Forelimb muscle (tissue), 1 donor: ENCODE measurements around the gene LGALS12. TPM values are rescaled to one million over a fixed set of nuclear protein-coding genes. Genes with fewer than 3 reads are reported as not detected.
"Not testable (repeated sequence)": the region's sequence is repeated elsewhere in the genome, so short reads cannot be mapped to it uniquely, and the experiment has no call there.

Source experiments
- DNase-seq: peaks from one replicate; pipeline ENCODE4 v3.0.0-alpha.2; 2013; ENCODE audit warnings: low read depth
- polyA plus RNA-seq: library from polyadenylated mRNA; unstranded; fragments of 120-200 nt; gene quantifications from one replicate; pipeline ENCODE4 v1.2.1, GENCODE V29; 2013; ENCODE audit not compliant: insufficient read length

Gene LGALS12
- polyA plus RNA-seq, 1 donor: 0.37 TPM

DNA sequence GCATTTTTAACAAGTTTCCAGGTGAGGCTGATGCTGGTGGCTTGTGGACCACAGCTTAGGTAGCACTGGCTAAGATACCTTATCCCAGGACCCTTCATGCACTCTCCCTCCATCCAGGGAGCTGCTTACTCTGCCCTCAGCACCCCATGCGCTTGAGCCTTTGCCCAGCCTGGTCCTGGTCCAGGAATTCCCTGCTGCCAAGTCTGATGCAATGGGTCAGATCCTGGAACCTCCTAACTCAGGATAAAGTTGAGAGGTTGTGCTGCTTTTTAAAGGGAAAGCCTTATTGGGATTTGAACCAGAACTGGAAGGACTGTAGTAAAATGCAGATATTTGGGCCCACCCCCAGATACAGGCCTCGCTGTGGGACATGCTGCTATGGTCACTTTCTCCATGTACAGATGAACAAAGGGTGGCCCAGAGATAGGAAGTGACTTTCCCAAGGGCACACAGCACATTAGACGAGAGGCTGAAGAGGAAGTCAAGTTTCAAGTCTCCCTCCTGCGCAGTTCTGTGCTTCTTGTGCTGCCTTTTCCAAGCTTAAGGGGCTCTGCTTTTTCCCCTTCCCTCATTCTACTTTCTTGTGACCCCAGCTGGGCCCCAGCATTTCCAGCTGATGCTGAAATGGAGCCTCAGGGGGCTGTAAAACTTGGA, 824 bp upstream of the LGALS12 start:
- no peak for DNase-seq

DNA sequence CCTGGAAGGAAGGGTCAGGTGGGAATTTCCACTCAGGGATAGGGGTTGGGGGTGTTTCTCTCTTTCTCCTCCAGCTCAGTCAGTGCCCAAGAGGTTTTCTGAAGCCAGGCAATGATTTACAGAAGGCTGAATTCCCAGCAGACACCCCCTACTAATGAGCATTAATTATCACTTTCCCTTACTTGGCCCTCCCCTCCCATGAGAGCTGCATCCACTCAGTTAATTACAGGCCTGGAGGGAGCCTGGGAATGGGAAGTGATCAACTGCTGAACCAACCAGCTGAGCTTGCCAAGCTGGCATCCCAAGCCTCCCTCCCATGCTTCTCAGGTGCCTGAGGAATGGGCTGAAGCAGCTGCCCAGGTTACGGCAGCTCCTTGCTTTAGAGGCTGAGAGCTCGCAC, 992 bp downstream of the LGALS12 start:
- no peak for DNase-seq

DNA sequence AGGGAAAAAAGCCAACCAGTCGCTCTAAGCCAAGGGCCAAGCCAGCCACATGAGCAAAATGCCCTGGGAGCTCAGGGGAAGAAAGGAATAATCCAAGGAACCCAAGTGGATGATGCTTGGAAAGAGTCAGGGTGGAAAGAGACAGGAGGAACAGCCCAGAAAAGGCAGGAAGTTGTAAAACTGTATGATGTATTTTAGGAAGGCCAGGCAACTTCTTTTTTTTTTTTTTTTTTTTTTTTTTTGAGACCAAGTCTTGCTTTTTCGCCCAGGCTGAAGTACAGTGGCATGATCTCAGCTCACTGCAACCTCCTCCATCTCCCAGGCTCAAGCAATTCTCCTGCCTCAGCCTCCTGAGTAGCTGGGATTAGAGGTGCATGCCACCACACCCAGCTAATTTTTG, 1.6 kb downstream of the LGALS12 start:
- no peak for DNase-seq

DNA sequence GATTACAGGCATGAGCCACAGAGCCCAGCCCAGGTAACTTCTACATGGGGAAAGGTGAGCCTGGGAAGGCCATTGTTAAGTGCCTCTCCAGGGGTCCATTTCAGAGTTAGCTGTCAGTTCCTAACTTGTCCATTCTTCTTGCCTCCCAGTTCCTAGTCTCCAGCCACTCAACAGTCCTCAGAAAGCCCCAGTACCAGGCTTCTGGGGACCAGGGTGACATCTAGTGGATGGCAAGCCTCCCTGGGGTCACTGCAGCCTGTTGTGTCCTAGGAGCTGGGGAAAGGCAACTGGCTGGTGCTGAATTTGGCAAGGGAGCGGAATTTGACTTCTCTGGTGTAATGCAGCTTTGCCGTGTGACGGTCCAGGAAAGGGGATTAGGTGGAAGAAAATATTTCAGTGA, 2.1 kb downstream of the LGALS12 start:
- DNase-seq: no peak

DNA sequence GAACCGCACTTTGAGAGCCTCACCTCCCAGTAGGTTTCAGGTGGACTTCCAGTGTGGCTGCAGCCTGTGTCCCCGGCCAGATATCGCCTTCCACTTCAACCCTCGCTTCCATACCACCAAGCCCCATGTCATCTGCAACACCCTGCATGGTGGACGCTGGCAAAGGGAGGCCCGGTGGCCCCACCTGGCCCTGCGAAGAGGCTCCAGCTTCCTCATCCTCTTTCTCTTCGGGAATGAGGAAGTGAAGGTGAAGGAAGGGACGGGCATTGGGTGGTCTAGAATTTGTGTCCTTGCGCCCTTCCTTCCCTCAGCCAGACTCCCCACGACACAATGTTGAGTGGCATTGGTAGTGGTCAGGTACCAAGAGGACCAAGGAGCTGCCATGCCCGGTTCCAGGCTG, 2.9 kb downstream of the LGALS12 start:
- no peak for DNase-seq

DNA sequence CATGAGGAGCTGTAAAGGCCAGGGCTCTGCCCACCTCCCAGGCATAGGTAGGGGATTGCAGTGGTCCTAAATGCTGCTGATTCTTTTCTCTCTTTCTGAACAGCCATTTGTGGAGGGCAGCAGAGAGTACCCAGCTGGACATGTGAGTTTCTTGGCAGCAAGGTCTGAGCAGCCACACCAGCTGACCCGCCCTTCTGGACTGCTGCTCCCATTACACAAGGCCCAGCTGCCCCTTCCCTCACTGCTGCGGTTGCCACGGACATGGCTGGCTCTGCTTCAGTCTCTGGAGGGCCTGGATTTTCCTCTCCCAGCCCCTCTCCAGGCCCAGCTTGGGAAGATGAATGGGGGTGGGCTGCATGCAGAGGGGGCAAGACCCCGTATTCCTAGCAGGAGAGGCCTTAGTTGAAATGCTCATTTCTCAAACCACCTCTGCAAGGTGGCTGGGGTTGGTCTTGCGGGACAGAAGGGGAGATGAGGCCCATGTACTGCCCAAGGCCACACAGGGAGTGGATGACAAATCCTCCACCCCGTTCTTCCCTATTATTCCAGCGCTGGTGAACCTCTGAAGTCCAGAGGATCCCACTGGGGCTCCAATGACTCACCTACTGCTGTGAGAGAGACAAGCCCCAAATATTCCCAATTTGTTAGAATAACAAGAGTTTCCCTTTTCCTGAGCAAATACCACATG, 4.6 kb downstream of the LGALS12 start:
- DNase-seq: no peak

DNA sequence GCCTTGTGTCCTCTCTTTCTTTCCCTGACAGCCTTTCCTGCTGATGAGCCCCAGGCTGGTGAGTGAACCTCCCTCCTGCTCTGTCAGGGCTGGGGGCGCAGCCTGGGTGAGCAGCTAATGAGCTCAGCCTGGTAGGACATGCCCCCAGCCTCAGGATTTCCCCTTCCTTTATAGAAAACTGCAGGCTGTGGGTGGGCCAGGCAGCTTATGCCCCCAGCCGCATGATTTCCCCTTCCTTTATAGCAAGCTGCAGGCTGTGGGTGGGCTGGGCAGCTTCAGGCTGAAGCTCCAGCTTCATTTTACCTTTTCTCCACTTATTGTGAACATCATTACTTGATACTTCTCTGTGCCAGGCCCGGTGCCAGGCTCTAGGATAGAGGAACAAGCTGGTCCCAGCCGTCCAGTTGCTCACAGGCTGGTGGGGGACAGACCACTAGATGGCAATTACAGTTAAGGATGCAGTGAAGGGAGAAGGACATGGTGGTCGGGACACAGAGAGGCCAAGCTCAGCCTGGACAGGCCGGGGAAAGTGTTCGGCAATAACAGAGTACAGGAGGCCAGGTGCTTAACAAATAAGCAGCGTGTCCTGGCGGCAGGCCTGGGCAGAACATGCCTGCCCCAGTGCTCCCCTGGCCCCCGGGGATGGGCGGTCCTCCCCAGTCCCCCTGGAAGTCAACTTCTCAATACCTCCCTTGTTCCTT, 5.3 kb downstream of the LGALS12 start:
- no peak for DNase-seq

DNA sequence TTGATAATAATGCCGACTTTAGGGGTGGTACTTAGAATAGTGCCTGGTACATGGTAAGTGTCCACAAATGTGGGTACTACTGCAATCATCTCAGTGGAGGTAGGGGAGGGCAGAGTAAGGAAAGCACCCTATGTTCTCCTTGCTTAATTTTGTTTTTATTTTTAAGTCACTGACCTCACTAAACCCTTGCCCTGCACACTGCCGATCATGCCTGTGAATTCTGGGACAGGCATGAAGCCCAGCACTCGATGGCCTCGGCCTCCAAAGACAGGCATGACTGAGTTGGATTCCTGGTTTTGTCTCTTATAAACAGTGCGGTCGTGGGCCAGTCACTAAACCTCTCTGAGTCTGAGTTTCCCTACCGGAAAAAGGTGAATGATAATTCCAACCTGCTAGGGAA, 6.9 kb downstream of the LGALS12 start:
- no peak for DNase-seq

DNA sequence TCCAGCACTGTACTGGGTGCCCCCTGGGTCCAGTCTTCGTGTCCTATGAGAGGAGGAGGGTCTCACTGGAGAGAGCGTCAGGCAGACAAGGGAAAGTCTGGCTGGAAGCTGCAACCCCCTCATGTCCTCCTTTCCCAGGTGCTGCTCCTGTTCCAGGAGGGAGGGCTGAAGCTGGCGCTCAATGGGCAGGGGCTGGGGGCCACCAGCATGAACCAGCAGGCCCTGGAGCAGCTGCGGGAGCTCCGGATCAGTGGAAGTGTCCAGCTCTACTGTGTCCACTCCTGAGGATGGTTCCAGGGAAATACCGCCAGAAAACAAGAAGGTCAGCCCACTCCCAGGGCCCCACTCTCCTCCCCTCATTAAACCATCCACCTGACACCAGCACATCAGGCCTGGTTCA, 10.2 kb downstream of the LGALS12 start:
- DNase-seq: no peak

DNA sequence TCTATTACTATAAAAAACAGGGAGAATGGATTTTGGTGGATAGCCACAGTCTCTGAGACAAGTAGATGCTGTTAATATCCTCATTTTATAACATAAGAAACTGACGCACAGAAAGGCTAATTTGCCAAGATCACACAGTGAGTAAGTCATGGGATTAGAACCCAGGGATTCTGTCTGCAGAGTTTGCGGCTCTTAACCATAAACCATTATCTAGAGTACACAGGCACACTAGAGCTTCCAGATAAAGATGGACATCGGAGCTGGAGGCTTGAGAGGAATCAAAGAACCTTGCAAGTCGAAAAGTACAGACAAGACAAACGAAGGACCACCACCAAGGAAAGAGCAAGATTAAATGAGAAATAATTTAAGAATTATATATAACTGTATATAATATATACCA, 11.3 kb downstream of the LGALS12 start:
- DNase-seq: no peak

DNA sequence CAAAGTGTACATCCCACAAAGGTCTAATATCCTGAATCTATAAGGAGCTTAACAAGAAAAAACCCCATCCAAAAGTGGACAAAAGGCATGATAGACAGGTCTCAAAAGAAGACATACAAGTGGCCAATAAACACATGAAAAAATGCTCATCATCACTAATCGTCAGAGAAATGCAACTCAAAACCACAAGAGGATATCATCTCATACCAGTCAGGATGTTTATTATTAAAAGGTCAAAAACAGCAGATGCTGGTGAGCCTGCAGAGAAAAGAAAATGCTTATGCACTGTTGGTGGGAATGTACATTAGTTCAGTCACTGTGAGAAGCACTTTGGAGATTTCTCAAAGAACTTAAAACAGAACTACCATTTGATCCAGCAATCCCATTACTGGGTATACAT, 12.7 kb downstream of the LGALS12 start:
- DNase-seq: no peak

DNA sequence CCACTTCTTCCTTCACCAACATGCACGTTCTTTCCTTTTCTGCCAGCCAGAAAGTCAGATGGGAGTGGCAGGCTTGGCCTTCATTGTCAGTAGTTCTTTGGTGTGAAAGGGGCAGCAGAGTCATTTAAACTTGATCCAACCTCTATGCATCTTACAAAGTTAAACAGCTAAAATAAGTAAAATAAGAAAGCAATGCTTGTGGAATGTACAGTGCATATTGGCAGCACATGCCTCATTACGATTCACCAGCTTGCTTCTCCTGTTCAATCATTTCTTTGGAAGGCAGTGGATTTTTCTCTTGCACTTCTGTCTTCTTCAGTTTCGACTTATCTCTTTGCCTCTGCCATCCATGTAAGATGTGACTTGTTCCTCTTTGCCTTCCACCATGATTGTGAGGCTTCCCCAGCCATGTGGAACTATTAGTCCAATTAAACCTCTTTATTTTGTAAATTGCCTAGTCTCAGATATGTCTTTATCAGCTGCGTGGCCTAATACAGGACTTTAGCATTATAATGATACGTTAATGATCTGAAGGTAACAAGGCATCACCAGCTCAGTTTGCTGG, 14.8 kb downstream of the LGALS12 start:
- DNase-seq: no peak

DNA sequence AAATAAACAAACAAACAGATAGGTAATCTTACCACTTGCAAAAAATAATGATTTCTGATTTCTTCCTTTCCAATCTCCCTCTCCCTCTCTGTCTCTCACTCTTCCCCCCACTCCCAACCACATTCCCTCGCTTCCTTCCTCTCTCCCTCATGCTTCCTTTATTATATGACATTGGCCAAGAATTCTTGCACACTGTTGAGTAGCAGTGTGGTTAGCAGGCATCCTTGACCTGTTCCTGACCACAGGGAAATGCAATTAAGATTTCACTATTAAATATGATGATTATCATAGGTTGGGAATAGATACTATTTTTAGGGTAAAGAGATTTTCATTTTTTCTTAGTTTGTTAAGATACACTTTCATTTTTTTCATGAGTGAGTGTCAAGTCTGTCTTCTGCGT, 16.0 kb downstream of the LGALS12 start:
- DNase-seq: no peak

DNA sequence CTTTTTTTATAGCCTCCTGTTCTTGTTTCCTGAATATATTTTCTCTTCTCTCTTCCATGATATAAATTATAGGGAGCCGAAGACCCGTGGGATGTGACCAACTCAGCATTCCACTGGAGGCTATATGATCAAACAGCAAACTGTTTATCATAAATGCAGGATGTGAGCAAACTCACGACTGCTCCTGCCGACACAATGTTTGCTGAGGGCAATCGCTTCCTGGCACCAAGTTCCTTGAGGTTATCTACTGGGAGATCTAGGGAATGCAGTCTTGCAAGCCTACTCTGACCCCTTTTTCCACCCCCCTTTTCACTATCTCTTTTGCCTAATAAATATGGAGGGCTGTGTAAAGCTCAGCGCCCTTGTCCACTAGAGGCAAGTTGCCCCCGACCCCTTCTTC, 17.3 kb downstream of the LGALS12 start:
- no peak for DNase-seq

DNA sequence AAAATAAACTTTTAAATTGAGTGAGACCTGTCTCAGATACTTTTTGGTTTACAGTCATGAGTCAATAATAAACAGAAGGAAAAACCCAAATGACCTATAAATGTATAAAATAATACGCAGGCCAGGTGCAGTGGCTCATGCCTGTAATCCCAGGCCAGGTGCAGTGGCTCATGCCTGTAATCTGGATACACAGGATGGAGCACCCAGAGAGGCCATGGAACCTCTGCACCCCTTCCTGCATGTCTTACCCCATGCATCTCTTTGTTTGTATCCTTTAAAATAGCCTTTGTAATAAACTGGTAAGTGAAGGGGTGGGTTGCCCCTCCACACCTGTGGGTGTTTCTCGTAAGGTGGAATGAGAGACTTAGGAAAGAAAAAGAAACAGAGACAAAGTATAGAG, 21.8 kb downstream of the LGALS12 start:
- DNase-seq: no peak

DNA sequence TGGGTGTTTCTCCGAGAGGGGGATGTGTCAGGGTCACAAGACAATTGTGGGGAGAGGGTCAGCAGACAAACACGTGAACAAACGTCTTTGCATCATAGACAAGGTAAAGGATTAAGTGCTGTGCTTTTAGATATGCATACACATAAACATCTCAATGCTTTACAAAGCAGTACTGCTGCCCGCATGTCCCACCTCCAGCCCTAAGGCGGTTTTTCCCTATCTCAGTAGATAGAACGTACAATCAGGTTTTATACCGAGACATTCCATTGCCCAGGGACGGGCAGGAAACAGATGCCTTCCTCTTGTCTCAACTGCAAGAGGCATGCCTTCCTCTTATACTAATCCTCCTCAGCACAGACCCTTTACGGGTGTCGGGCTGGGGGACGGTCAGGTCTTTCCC, 22.3 kb downstream of the LGALS12 start:
- not testable (repeated sequence) for DNase-seq

DNA sequence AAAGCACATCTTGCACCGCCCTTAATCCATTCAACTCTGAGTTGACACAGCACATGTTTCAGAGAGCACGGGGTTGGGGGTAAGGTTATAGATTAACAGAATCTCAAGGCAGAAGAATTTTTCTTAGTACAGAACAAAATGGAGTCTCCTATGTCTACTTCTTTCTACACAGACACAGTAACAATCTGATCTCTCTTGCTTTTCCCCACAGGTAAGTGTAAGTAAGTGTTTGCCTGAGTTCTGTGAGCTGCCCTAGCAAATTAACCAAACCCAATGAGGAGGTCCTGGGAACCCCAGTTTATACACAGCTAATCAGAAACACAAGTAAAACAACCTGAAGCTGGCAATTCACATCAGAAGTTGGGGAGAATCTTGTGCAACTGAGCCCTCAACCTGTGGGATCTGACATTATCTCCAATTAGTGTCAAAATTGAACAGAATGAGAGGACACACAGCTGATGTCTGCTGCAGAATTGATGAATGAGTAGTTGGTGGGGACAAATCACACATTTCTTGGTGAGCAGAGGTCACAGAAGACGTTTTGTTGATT, 22.9 kb downstream of the LGALS12 start:
- DNase-seq: not testable (repeated sequence)

DNA sequence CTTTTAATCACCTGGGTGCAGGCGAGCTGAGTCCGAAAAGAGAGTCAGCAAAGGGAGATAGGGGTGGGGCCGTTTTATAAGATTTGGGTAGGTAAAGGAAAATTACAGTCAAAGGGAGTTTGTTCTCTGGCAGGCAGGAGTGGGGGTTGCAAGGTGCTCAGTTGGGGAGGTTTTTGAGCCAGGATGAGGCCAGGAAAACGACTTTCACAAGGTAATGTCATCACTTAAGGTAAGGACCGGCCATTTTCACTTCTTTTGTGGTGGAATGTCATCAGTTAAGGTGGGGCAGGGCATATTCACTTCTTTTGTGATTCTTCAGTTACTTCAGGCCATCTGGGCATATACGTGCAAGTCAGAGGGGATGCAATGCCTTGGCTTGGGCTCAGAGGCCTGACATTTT, 23.5 kb downstream of the LGALS12 start:
- DNase-seq: not testable (repeated sequence)

DNA sequence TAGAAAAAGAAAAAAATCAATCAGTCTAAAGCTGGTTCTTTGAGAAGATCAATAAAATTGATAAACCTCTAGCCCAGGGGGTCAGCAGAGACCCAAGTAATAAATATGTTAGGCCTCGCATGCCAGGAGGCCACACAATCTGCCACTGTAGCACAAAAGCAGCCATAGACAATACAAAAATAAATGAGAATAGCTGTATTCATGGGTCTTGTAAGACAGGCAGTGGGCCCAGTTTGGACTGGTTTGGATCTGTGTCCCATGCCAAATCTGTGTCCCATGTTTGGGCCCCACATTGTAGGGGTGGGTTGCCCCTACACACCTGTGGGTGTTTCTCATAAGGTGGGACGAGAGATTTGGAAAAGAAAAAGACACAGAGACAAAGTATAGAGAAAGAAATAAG, 24.1 kb downstream of the LGALS12 start:
- DNase-seq: no peak

DNA sequence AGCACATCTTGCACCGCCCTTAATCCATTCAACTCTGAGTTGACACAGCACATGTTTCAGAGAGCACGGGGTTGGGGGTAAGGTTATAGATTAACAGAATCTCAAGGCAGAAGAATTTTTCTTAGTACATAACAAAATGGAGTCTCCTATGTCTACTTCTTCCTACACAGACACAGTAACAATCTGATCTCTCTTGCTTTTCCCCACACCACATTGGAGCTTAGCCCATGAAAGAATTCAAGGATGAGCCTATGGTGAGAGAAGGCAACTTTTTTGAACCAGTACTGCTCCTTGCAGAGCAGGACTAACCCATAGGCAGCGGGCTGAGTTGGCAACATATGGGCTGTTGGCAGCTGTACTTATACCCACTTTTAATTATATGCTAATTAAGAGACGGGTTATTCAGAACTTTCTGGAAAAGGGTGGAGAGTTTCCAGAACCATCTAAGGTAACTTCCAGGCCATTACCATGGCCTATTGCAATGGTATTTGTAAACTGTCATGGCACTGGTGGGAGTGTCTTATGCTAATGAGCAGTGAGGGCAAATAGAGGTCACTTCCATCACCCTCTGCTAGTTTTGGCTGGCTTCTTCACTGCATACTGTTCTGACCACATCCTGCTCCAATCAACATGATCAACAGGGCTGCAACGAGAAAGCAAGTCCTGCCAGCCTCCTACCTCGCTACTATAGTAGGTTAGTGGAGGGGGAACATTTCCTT, 25.3 kb downstream of the LGALS12 start:
- DNase-seq: not testable (repeated sequence)

DNA sequence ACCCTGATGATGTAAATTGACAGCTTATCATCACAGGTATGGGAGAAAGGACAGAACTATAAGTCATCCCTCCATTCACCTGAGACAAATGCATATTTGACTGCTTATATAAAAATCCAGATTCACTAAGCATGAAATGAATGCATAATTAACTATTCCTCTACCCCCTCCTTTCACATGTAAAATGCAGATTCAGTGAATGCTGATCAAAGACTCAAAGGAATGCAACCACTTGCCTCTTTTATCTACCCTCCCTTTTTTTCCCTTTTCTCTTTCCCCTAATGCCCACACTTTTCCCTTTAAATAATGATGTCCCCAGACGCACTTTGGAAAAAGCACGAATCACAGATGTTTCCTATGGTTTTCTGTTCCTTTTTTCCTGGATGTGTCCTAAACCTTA, 26.2 kb downstream of the LGALS12 start:
- no peak for DNase-seq
